CD4-positive, alpha-beta T cell (primary cell): ENCODE measurements around the gene NOCT. TPM values are rescaled to one million over a fixed set of nuclear protein-coding genes. Genes with fewer than 3 reads are reported as not detected.

Source experiments
- ATAC-seq: fragments of 200-7000 bp; cut with Tn5 transposase; one replicate; pipeline ENCODE4 v1.10.0; 2022; ENCODE audit warnings: mild to moderate bottlenecking; ENCODE audit not compliant: poor library complexity
- CTCF ChIA-PET: fragments of 350-600 bp; sonication (Branson Sonifier 250); formaldehyde crosslinking; loops from one replicate; lab custom pipeline; 2021; ENCODE audit warnings: antibody characterized with exemption, inconsistent platforms; lab: Charles Lee
- POLR2A ChIA-PET: fragments of 350-600 bp; sonication (Branson Sonifier 250); formaldehyde crosslinking; loops from one replicate; lab custom pipeline; 2021; ENCODE audit warnings: antibody characterized with exemption, inconsistent platforms; lab: Charles Lee
- DNase-seq, 14 experiments: peaks; one replicate each; pipeline ENCODE4 v3.0.0-alpha.2; 2013 to 2020; ENCODE audit warnings: mixed read lengths in 2 of 14
- H3K27ac ChIP-seq, 2 donors: one replicate each; pipeline versions ENCODE4 v1.5.1 to v1.7.0; 2013; ENCODE audit warnings: low read length in 2 of 2, low read depth in 1 of 2, mild to moderate bottlenecking in 1 of 2
- H3K27me3 ChIP-seq, 2 experiments: 1 replicate in 1 of 2; 2 replicates in 1 of 2; pipeline versions ENCODE4 v1.6.1 to v1.7.0; 2013; ENCODE audit warnings: low read length in 2 of 2, control low read depth in 1 of 2, mild to moderate bottlenecking in 1 of 2, moderate library complexity in 1 of 2; ENCODE audit not compliant: insufficient read depth in 2 of 2, control insufficient read depth in 1 of 2
- H3K36me3 ChIP-seq: one replicate; pipeline ENCODE4 v1.6.1; 2013; ENCODE audit warnings: low read length, control low read depth; ENCODE audit not compliant: insufficient read depth
- H3K4me1 ChIP-seq: one replicate; pipeline ENCODE4 v1.6.1; 2013; ENCODE audit warnings: low read length, control low read depth; ENCODE audit not compliant: insufficient read depth
- H3K4me3 ChIP-seq: one replicate; pipeline ENCODE4 v1.5.1; 2013; ENCODE audit warnings: mild to moderate bottlenecking, low read length, moderate library complexity
- H3K9me3 ChIP-seq, 2 experiments: 1 replicate in 1 of 2; 2 replicates in 1 of 2; pipeline versions ENCODE4 v1.6.1 to v1.7.0; 2013; ENCODE audit warnings: low read length in 2 of 2, mild to moderate bottlenecking in 2 of 2, control low read depth in 1 of 2, moderate library complexity in 1 of 2; ENCODE audit not compliant: control insufficient read depth in 1 of 2, insufficient read depth in 1 of 2
- H3K27ac Mint-ChIP-seq: one replicate; pipeline ENCODE4 v1.8.0; 2020; ENCODE audit warnings: mixed read lengths
- H3K27me3 Mint-ChIP-seq: one replicate; pipeline ENCODE4 v1.8.0; 2021; ENCODE audit warnings: mixed read lengths
- H3K36me3 Mint-ChIP-seq: one replicate; pipeline ENCODE4 v1.8.0; 2021; ENCODE audit warnings: low read depth, mixed read lengths
- H3K4me1 Mint-ChIP-seq: one replicate; pipeline ENCODE4 v1.8.0; 2021; ENCODE audit warnings: low read depth, mixed read lengths
- H3K4me3 Mint-ChIP-seq: one replicate; pipeline ENCODE4 v1.8.0; 2020; ENCODE audit warnings: mild to moderate bottlenecking, mixed read lengths
- H3K9me3 Mint-ChIP-seq: one replicate; pipeline ENCODE4 v1.8.0; 2020; ENCODE audit warnings: mixed read lengths
- CTCF ChIP-seq: fragments of 200-600 bp; IDR thresholded peaks from one replicate; pipeline ENCODE4 v1.8.0; 2022; ENCODE audit warnings: antibody characterized with exemption, mild to moderate bottlenecking
- intact Hi-C, 2 experiments: fragments of 100-400 bp; cut with DNase I in 1 of 2; cut with micrococcal nuclease in 1 of 2; formaldehyde crosslinking; loops; one replicate each; pipeline versions ENCODE4 v1.15.1 to v1.9.0; 2023 to 2025; cut with DNase I, micrococcal nuclease
- polyA plus RNA-seq, 2 donors: library from polyadenylated mRNA; unstranded; fragments of 120-200 nt; gene quantifications; one replicate each; pipeline ENCODE4 v1.2.1, GENCODE V29; 2013
- total RNA-seq, 174 experiments: library from RNA in 2 of 174; stranded (reverse) in 2 of 174; gene quantifications; one replicate each; pipeline ENCODE4 v1.2.3 and lab custom pipeline; 2021 to 2026

NOCT gene
- total RNA-seq (10 to 100 TPM; 13.7 to 15.8 TPM), total RNA-seq (lab: John Stamatoyannopoulos, UW) (0.80 to 72.9 (median 8.6) reads per million in 172 experiments)
- 1.4 TPM for polyA plus RNA-seq (2013, experiment 1 of 2)
- 2.6 TPM for polyA plus RNA-seq (2013, experiment 2 of 2)

- peak within 1 kb of the TSS; percentile 74 for H3K4me3 ChIP-seq
- TF ChIP-seq CTCF: no peak
- ChIA-PET CTCF (interaction anchor here (0.8 to 3.4 kb wide), 4 partner anchors 15 to 1509 kb away, joined by 3 to 22 read pairs (median 6); partner anchors contain the start of gene ELMOD2), POLR2A (interaction anchor here (1.0 to 4.3 kb wide), 9 partner anchors 14 to 1358 kb away, joined by 3 to 28 read pairs (median 8); partner anchors contain the start of genes NAA15, RAB33B, SCOC and SETD7)
- peak; percentile 90 for ATAC-seq
- no peaks in the 10 kb centered on the region for H3K27me3 Mint-ChIP-seq
- H3K36me3 ChIP-seq: no peaks in the 10 kb centered on the region
- H3K36me3 Mint-ChIP-seq: peaks cover 3% of the 10 kb centered on the region
- intact Hi-C loops: loop anchor here (2.0 to 10.0 kb wide), 5 partner anchors 67 to 1509 kb away; partner anchors contain the start of genes ELMOD2 (in 1 of the 2), NAA15 (in 1 of the 2) and NDUFC1 (in 1 of the 2)
- H3K27ac Mint-ChIP-seq: peak within 1 kb of the TSS; percentile 95
- peak; percentile 75 to 98 (median 86) for DNase-seq
- peaks cover 26% of the 10 kb centered on the region for H3K4me1 Mint-ChIP-seq
- H3K27ac ChIP-seq: peak within 1 kb of the TSS; percentile 78 to 87
- no peaks in the 10 kb centered on the region for H3K9me3 ChIP-seq
- no peaks in the 10 kb centered on the region for H3K9me3 Mint-ChIP-seq
- H3K4me1 ChIP-seq: peaks cover 20% of the 10 kb centered on the region
- no peaks in the 10 kb centered on the region for H3K27me3 ChIP-seq
- peak within 1 kb of the TSS; percentile 93 for H3K4me3 Mint-ChIP-seq
These were observed at the start of gene NOCT for GRCh38 chr4:139015269-139015947. Gene NOCT, plus strand, starts transcription at chr4:139015781. Its CDS starts 201 bp downstream, at chr4:139015982.

GRCh38 chr4:138967313-138967712 is 48.3 kb upstream of the NOCT start:
- TF ChIP-seq CTCF: no peak
- Histone ChIP-seq H3K4me3 (no peak overlapping the region), H3K4me1 (no peaks in the 10 kb centered on the region), H3K27me3 (peaks cover 0 to 2% of the 10 kb centered on the region in 2 experiments), H3K27ac (no peak overlapping the region), H3K36me3 (no peaks in the 10 kb centered on the region), H3K9me3 (no peaks in the 10 kb centered on the region)
- no peaks in the 10 kb centered on the region for H3K9me3 Mint-ChIP-seq
- CTCF ChIA-PET: no interaction called here
- no peaks in the 10 kb centered on the region for H3K36me3 Mint-ChIP-seq
- ATAC-seq: no peak
- peak in 3 of 14 experiments; percentile 16 to 57 (median 56) for DNase-seq
- POLR2A ChIA-PET: no interaction called here
- no peaks in the 10 kb centered on the region for H3K27me3 Mint-ChIP-seq
- intact Hi-C loops: no loop called here
- no peak overlapping the region for H3K4me3 Mint-ChIP-seq
- H3K4me1 Mint-ChIP-seq: no peaks in the 10 kb centered on the region
- H3K27ac Mint-ChIP-seq: no peak overlapping the region

GRCh38 chr4:138972956-138973801 is 42.4 kb upstream of the NOCT start:
- Mint-ChIP-seq H3K27ac (no peak overlapping the region), H3K4me1 (no peaks in the 10 kb centered on the region), H3K9me3 (no peaks in the 10 kb centered on the region), H3K4me3 (no peak overlapping the region), H3K27me3 (no peaks in the 10 kb centered on the region), H3K36me3 (no peaks in the 10 kb centered on the region)
- ChIA-PET CTCF (no interaction called here), POLR2A (no interaction called here)
- no peak for TF ChIP-seq CTCF
- Histone ChIP-seq H3K4me1 (no peaks in the 10 kb centered on the region), H3K36me3 (no peaks in the 10 kb centered on the region), H3K9me3 (no peaks in the 10 kb centered on the region), H3K27ac (no peak overlapping the region), H3K27me3 (peaks cover 0 to 2% of the 10 kb centered on the region in 2 experiments), H3K4me3 (no peak overlapping the region)
- ATAC-seq: no peak
- DNase-seq: no peak
- intact Hi-C loops: no loop called here
